HG03175 (cell line): ENCODE results near the gene ZNF141.
"Not testable (repeated sequence)": the region's sequence is repeated elsewhere in the genome, so short reads cannot be mapped to it uniquely, and the experiment has no call there.

Experiments used
- ATAC-seq: cut with Tn5 transposase; IDR thresholded peaks from one replicate; pipeline ENCODE4 v1.9.1; 2021; ENCODE audit warnings: mild to moderate bottlenecking, moderate library complexity; ENCODE audit not compliant: unreplicated experiment

Gene ZNF141

DNA sequence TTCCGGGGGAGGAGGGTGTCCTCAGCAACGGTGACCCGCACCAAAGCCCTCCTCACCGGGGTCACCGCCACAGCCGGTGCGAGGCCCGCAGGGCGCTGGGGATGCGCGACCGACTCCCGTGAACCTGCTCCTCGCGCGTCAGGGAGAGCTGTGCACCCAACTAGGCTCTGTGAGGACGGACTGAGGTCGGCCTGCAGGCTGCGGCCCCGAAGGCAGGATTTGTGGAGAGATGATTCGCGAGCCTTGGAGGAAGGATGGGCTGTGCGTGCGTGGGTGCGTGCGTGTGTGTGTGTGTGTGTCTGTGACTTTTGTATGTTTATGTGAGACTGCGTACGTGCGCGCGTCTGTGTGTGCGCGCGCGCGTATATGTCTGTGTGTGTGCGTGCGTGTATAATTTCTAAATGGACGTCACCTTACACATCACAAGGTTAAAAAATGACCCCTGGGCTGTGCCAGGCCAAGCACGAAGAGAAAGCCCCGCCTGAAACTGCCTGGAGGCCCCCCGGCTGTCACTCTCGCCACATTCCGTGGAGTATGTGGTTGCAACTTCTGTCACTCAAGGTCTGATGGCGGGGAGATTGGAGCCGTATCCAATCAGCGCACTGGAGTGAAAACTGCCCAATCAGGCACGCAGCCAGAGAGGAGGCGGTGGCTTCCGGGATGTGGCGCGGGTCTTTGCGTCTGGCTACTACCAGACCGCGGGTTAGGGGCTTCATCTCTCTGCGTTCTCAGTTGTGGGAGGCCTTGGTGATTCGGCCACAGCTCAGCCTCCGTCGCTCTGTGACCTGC is at the start of gene ZNF141:
Gene ZNF141, plus strand, starts transcription at position 672 of the 789 bp plus-strand sequence. CDS start 170 bp downstream, outside the sequence.
- ATAC-seq = peak; percentile 95

DNA sequence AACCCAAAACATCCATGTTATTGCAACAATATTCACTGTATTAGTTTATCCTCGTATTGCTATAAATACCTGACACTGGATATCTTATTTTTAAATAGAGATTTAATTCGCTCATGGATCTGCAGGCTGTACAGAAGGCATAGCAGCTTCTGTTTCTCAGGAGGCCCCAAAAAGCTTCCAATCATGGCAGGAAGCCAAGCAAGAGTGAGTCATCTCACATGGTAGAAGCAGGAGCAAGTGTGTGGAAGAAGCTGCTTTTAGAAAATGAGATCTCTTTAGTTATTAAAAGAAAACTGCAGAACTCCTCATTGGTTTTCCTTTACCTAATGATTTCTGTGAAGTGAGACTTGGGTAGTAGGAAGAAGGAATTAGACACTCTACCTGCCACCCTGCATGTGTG is 48.7 kb upstream of the ZNF141 start:
- no peak for ATAC-seq

- ATAC-seq = no peak
Measured at GRCh38 chr4:294732-295131, 42.9 kb upstream of the ZNF141 start.

DNA sequence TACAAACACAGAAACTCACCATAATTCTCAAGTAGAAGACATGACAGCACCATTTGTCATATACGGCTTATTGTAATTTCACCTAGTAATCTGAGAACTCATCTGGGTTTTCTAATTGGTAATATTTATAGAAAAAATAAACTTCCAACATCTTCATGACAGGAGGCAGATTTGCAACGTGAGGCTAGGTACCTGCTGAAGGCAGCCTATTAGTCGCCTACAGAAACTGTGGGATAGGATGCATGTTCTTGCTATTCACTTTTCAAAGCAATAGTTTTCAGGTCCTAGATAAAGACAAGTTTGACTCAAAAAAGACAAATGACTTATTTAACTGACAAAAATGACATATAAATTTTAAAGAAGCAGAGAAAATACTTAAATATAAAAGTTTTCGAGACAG is 35.2 kb upstream of the ZNF141 start:
- ATAC-seq = no peak

DNA sequence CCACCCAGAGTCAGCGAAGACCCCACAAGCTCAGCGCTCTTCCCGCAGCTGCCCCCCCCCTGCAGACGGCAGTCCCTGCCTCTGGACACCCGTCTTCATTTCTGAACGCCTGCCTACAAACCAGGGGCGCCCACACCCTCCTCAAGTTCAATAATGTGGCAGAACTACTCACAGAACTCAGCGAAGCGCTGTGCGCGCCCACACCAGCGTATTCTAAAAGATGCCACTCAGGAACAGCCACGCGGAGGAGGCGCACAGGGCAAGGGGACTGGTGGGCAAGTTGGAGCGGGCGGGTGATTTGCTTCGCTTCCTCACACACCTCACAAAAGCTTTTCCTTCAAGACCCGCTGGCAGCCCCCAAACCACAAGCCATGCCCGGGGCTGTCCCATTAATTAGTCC is 33.1 kb upstream of the ZNF141 start:
- ATAC-seq = not testable (repeated sequence)

DNA sequence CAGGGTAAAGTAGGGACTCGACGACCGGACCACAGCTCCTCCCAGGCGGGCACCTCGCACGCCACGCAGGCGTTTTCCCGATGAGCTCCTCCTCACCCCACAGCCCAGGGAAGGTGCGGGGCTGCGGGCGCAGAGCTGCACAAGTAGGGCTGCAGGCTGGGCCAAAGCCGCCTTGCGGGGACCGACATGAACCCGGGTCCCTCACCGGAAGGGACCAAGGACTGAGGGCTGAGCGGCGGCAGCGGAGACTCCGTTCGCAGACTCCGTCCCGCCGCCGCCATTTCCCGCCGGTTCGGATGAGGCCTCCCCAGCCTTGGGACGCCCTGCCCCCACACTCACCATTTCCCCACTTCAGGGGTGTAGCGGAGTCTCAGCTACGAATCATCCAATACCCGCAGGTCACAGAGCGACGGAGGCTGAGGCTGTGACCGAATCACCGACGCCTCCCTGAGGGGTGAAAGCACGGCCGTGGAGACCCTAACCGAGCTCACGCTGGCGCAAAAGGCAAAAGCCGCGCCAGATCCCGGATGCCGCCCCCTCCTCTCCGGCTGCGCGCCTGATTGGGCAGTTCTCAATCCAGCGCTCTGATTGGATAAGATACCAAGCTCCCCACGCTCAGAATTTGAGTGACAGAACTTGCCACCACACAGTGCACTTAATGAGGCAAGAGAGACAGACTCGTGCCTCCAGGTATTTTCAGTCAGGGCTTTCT is 32.5 kb upstream of the ZNF141 start, which contains the start of gene ZNF732:
Gene ZNF732, minus strand, starts transcription at position 506 of the 712 bp plus-strand sequence. Its CDS starts 164 bp downstream, at position 342.
- no peak for ATAC-seq

DNA sequence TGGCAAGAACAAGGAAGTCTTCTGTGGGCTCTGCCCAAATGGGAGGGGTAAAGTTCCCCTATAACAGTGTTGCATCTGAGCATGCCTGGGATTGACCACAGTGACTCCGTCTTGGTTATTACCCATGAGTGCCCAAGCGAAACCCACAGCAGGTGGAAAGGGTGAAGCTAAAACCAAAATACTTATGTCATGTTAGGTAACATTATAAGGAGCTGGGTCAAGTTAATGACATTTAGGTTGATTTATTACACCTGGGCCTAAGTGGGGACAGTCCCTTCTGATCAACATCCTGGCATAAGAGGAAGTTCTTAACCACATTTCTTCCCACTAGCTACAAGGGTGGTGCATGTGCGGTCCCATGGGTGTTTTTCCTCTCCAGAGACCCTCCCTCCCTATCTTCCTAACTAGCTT is 31.1 kb upstream of the ZNF141 start:
- peak; percentile 51 for ATAC-seq

DNA sequence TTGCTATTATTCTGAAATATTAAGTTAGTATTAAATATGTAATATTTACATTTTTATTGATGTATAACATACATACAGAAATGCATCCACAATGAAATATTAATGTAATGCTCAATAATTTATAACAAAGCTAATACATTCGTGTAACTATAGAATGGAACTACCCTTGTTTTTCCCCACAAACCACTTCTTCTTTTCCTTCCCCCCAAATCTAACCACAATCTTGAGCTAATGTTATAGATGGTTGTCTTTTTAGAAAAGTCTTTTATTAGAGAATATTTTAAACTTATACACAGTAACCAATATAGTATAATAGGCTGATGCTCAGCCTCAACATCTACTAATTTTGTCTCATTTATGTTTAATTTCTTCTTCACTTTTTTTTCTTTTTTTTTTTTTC is 27.8 kb upstream of the ZNF141 start:
- ATAC-seq = no peak

- no peak for ATAC-seq
Measured at GRCh38 chr4:314296-314903, 23.2 kb upstream of the ZNF141 start.

- ATAC-seq = no peak
Measured at GRCh38 chr4:328729-329128, 8.9 kb upstream of the ZNF141 start.

DNA sequence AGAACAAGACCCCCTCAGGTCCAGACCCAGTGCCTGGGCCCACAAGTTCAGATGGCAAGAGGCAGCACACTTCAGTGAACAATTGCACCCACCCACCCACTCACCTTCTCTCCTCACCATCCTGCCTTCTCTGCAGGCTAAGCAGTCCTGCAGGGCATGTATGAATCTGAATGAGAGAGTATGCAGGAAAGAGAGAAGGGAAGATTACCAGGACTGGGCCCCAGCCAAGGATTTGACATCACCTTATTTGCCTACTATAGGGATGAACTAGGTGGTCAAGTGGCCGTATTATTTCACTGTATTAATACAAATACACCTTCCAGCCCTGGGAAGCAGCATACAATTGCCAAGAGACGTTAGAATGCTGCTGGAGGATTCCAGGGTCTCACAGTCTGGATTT is 2.1 kb upstream of the ZNF141 start:
- ATAC-seq = no peak

DNA sequence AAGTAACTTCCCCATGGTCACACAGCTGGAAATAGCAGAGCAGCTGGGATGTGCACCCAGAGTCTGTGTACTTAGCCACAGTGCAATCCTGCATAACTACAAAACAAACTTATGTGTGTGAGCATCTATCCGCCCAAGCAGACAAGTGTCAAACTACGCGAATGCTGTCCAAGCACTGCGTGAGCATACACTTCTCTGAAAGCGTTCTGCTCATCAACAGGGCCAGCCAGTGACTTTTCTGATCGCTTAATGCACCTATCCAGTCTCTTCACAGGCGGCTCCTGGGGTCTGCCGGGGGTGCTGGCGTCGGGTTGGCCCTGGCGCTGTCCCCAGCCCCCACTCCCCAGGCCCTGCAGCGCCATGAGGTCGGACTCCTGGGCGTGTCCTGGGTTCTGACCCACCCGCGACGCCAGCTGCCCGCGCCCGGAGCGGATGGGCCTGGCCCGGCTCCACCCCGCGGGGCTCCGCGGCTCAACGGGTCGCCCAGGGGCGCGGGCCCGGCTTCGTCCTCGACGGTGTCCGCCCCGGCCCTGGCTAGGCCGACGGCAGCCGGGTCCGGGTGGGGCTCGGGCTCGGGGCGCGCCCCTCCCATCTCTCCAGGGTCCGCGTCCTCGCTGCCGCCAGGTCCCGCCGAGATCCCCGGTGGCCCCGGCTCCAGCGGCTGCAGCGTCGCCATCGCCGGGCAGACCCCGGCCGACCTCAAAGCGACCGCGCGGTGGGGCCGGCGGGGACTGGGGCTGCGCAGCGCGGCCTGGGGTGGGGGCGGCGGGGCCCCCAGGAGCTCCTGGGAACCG is 1.3 kb upstream of the ZNF141 start:
- peak; percentile 0 for ATAC-seq

DNA sequence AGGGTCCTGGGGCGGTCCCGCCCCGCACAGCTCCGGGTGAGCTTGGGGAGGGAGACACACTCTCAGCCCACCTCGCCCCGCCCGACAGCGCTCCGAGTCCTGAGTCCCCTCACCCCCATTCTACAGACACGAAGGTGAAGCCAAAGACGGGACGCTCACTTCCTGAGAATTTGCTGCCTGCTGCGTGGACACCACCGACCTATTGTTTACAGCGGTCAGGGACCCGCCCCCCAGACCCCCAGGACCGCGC is 796 bp upstream of the ZNF141 start:
- ATAC-seq = no peak

- peak; percentile 39 for ATAC-seq
Measured at GRCh38 chr4:337932-338758, 531 bp downstream of the ZNF141 start.

- no peak for ATAC-seq
Measured at GRCh38 chr4:338759-339097, 1.1 kb downstream of the ZNF141 start.

DNA sequence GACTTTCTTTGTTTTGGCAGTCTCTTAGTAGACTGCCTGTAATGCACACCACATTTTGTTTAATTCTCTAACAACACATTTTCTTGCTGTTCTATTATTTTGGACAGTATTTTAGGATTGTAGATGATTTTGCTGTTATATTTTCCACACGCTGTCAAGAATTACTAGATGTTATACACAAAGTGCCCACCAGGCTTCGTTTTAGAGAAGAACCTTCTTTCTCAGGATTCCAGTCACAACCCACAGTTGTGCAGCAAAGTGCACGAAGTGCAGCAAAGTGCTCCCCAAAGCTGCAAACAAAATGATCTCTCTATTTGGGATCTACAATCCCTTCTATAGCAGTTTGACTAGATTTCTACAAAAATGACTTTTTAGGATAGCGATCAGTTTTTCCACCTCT is 2.4 kb downstream of the ZNF141 start:
- ATAC-seq = no peak

DNA sequence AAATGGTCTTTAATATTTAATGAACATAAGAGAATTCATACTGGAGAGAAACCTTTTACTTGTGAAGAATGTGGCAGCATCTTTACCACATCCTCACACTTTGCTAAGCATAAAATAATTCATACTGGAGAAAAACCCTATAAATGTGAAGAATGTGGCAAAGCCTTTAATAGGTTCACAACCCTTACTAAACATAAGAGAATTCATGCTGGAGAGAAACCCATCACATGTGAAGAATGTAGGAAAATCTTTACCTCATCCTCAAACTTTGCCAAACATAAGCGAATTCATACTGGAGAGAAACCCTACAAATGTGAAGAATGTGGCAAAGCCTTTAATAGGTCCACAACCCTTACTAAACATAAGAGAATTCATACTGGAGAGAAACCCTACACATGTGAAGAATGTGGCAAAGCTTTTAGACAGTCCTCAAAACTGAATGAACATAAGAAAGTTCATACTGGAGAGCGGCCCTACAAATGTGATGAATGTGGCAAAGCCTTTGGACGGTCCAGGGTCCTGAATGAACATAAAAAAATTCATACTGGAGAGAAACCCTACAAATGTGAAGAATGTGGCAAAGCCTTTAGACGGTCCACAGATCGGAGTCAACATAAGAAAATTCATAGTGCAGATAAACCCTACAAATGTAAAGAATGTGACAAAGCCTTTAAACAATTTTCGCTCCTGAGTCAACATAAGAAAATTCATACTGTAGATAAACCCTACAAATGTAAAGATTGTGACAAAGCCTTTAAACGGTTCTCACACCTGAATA is 35.6 kb downstream of the ZNF141 start:
- ATAC-seq = no peak

DNA sequence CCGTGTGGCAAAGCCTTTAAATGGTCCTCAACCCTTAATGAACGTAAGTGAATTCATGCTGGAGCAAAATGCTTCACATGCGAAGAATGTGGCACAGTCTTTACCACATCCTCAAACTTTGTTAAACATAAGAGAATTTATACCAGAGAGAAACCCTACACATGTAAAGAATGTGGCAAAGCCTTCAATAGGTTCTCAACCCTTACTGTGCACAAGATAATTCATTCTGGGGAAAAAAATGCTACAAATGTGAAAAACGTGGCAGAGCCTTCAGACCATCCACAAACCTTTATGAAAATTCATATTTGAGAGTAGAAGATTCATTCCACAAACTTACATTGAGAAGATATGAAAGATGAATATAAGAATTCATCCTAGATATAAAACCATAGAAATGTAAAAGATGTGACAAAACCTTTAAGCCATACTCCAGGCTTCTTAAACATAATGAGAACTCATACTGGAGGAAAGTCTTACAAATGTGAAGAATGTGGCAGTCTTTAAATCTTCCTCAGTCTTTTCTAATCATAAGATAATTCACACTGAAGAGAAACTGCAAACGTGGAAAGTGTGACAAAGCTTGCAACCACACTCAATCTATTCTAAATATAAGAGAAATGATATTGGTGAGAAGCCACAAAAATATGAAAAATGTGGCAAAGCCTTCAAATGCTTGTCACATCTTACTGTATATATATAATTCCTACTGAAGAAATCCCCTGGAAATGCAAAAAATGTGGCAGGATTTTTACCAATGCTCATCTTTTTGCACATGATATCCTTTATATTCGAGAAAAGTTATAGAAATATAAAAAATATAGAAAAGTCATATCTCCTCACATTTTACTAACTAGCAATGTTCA is 36.9 kb downstream of the ZNF141 start:
- ATAC-seq = no peak
